Muscle layer of duodenum (tissue), 2 donors: Measurements from ENCODE around the gene BTN3A1.
A peak's percentile ranks its signal among the peaks of the same experiment; 100 is the strongest.
"Not testable (repeated sequence)": the region's sequence is repeated elsewhere in the genome, so short reads cannot be mapped to it uniquely, and the experiment has no call there.

Experiments used
- H3K27ac ChIP-seq: one replicate; pipeline ENCODE4 v1.7.0; 2013; ENCODE audit warnings: mild to moderate bottlenecking, low read length
- H3K27me3 ChIP-seq: one replicate; pipeline ENCODE4 v1.7.0; 2013; ENCODE audit warnings: low read depth, mild to moderate bottlenecking, control low read depth, low read length
- H3K36me3 ChIP-seq, 2 donors: one replicate each; pipeline ENCODE4 v1.7.0; 2013; ENCODE audit warnings: low read length in 2 of 2, control low read depth in 1 of 2, mild to moderate bottlenecking in 1 of 2; ENCODE audit not compliant: insufficient read depth in 2 of 2, control insufficient read depth in 1 of 2
- H3K4me1 ChIP-seq, 2 donors: one replicate each; pipeline ENCODE4 v1.7.0; 2013; ENCODE audit warnings: low read length in 2 of 2, mild to moderate bottlenecking in 2 of 2, control low read depth in 1 of 2, moderate library complexity in 1 of 2; ENCODE audit not compliant: insufficient read depth in 2 of 2, control insufficient read depth in 1 of 2
- H3K4me3 ChIP-seq, 2 donors: one replicate each; pipeline ENCODE4 v1.7.0; 2013; ENCODE audit warnings: low read length in 2 of 2, low read depth in 1 of 2, mild to moderate bottlenecking in 1 of 2
- H3K9me3 ChIP-seq, 2 donors: one replicate each; pipeline ENCODE4 v1.7.0; 2013; ENCODE audit warnings: low read length in 2 of 2, control low read depth in 1 of 2, mild to moderate bottlenecking in 1 of 2; ENCODE audit not compliant: control insufficient read depth in 1 of 2
- donor health status: healthy.

The BTN3A1 gene

GRCh38 chr6:26401987-26402658 is at the start of gene BTN3A1:
BTN3A1 (plus strand) TSS chr6:26402275; CDS start chr6:26405564, 3,289 bp downstream.
- H3K9me3 ChIP-seq = no peaks in the 10 kb centered on the region
- H3K4me1 ChIP-seq = peaks cover 0 to 14% of the 10 kb centered on the region in 2 donors
- H3K36me3 ChIP-seq = peaks cover 4 to 6% of the 10 kb centered on the region in 2 donors
- no peaks in the 10 kb centered on the region for H3K27me3 ChIP-seq
- H3K4me3 ChIP-seq = peak within 1 kb of the TSS; percentile 86 to 87
- peak within 1 kb of the TSS; percentile 95 for H3K27ac ChIP-seq

- no peak overlapping the region for H3K27ac ChIP-seq
- no peaks in the 10 kb centered on the region for H3K4me1 ChIP-seq
- H3K9me3 ChIP-seq = no peaks in the 10 kb centered on the region
- H3K36me3 ChIP-seq = no peaks in the 10 kb centered on the region
- no peaks in the 10 kb centered on the region for H3K27me3 ChIP-seq
- H3K4me3 ChIP-seq = no peak overlapping the region
These were observed 49.8 kb upstream of the BTN3A1 start for GRCh38 chr6:26352315-26352714.

- Histone ChIP-seq H3K27me3 (no peaks in the 10 kb centered on the region), H3K4me3 (no peak overlapping the region), H3K4me1 (no peaks in the 10 kb centered on the region), H3K27ac (no peak overlapping the region), H3K36me3 (no peaks in the 10 kb centered on the region), H3K9me3 (no peaks in the 10 kb centered on the region)
These were observed 47.9 kb upstream of the BTN3A1 start for GRCh38 chr6:26354162-26354561.

- no peaks in the 10 kb centered on the region for H3K36me3 ChIP-seq
- H3K27ac ChIP-seq = no peak overlapping the region
- H3K27me3 ChIP-seq = no peaks in the 10 kb centered on the region
- no peaks in the 10 kb centered on the region for H3K4me1 ChIP-seq
- H3K4me3 ChIP-seq = no peak overlapping the region
- H3K9me3 ChIP-seq = no peaks in the 10 kb centered on the region
These were observed 46.7 kb upstream of the BTN3A1 start for GRCh38 chr6:26355366-26355765.

- H3K9me3 ChIP-seq, H3K27ac ChIP-seq, H3K36me3 ChIP-seq, H3K27me3 ChIP-seq, H3K4me3 ChIP-seq, H3K4me1 ChIP-seq: not testable (repeated sequence)
These were observed 44.5 kb upstream of the BTN3A1 start for GRCh38 chr6:26357543-26357942.

- Histone ChIP-seq H3K4me3 (no peak overlapping the region), H3K36me3 (no peaks in the 10 kb centered on the region), H3K4me1 (no peaks in the 10 kb centered on the region), H3K27ac (no peak overlapping the region), H3K27me3 (no peaks in the 10 kb centered on the region), H3K9me3 (no peaks in the 10 kb centered on the region)
These were observed 43.5 kb upstream of the BTN3A1 start for GRCh38 chr6:26358511-26358981.

- Histone ChIP-seq H3K4me1 (peaks cover 0 to 6% of the 10 kb centered on the region in 2 donors), H3K27ac (no peak overlapping the region), H3K4me3 (no peak overlapping the region), H3K27me3 (no peaks in the 10 kb centered on the region), H3K9me3 (no peaks in the 10 kb centered on the region), H3K36me3 (no peaks in the 10 kb centered on the region)
These were observed 42.3 kb upstream of the BTN3A1 start for GRCh38 chr6:26359765-26360164.

GRCh38 chr6:26360451-26361416 is 41.3 kb upstream of the BTN3A1 start:
- H3K9me3 ChIP-seq = no peaks in the 10 kb centered on the region
- H3K4me3 ChIP-seq = no peak overlapping the region
- no peaks in the 10 kb centered on the region for H3K36me3 ChIP-seq
- no peak overlapping the region for H3K27ac ChIP-seq
- H3K4me1 ChIP-seq = peaks cover 0 to 6% of the 10 kb centered on the region in 2 donors
- no peaks in the 10 kb centered on the region for H3K27me3 ChIP-seq

- no peak overlapping the region for H3K4me3 ChIP-seq
- H3K4me1 ChIP-seq = peaks cover 3 to 7% of the 10 kb centered on the region in 2 donors
- no peaks in the 10 kb centered on the region for H3K36me3 ChIP-seq
- H3K27ac ChIP-seq = no peak overlapping the region
- no peaks in the 10 kb centered on the region for H3K27me3 ChIP-seq
- no peaks in the 10 kb centered on the region for H3K9me3 ChIP-seq
These were observed 40.5 kb upstream of the BTN3A1 start for GRCh38 chr6:26361544-26361943.

- Histone ChIP-seq H3K4me1 (peaks cover 3 to 9% of the 10 kb centered on the region in 2 donors), H3K27ac (no peak overlapping the region), H3K4me3 (no peak overlapping the region), H3K36me3 (no peaks in the 10 kb centered on the region), H3K27me3 (no peaks in the 10 kb centered on the region), H3K9me3 (no peaks in the 10 kb centered on the region)
These were observed 39.8 kb upstream of the BTN3A1 start for GRCh38 chr6:26362093-26362835.

- Histone ChIP-seq H3K27ac (no peak overlapping the region), H3K4me3 (no peak overlapping the region), H3K4me1 (peaks cover 3 to 9% of the 10 kb centered on the region in 2 donors), H3K27me3 (no peaks in the 10 kb centered on the region), H3K36me3 (no peaks in the 10 kb centered on the region), H3K9me3 (no peaks in the 10 kb centered on the region)
These were observed 39.2 kb upstream of the BTN3A1 start for GRCh38 chr6:26362836-26363220.
